Measurements from ENCODE around the gene SLC34A1. TPM values are rescaled to one million over a fixed set of nuclear protein-coding genes. Genes with fewer than 3 reads are reported as not detected.

Gene SLC34A1
- total and polyA plus RNA-seq, 2 donors from 2014 or later, result 0.91 to 211 TPM

DNA sequence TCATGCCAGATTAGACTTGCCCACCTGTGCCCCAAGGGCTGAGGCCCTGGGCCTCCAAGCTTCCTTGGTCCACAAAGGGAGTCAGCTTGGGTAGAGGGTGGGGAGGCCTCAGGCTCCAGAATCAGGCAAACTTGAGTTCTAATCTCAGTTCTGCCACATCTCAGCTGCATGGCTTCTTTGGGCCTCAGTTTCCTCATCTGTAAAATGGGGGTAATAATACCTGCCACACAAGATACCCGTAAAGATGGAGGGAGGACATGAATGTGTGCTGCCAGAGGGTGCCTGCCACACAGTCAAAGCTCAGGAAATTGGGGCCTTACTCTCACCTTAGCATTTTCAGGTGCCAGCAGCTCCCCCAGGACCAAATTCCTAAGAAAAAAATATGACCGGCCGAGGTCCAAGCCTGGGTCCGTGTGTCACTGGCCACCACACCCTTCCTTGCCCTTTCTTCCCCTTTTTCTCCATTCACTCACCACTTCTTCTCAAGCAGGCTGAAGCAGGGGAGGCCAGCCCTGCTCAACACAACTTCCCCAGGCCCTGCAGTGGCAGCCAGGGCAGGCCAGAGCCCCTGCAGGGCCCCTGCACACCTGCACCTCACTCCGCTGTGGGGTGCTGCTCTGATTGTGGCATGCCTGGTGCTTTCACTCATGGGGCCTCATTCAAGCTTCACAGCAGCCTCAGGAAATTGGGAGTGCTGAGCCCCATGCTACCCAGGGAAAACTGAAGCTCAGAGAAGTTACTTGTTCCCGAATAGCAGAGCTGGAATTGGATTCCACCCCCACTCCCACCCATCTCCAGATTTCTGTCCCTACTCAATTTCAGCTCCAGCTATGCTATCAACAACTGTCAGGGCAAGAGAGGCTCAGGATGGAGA, 22.6 kb upstream of the SLC34A1 start:
- Histone ChIP-seq H3K36me3 (ENCODE audit: control insufficient read depth in 2 of 3, insufficient read depth in 3 of 3, low read length in 3 of 3) (no peaks in the 10 kb centered on the region), H3K27ac (ENCODE audit: low read depth in 2 of 2, low read length in 2 of 2) (peak overlapping the region; percentile 67 to 81), H3K9me3 (ENCODE audit: control insufficient read depth in 2 of 3, insufficient read depth in 1 of 3, low read length in 3 of 3) (no peaks in the 10 kb centered on the region), H3K9ac (ENCODE audit: low read length in 3 of 3) (peak overlapping the region in 1 of 3 donors; percentile 34), H3K4me3 (ENCODE audit: low read length in 3 of 3) (no peak overlapping the region), H3K27me3 (ENCODE audit: control insufficient read depth, insufficient read depth, low read length) (no peaks in the 10 kb centered on the region), H3K4me1 (ENCODE audit: control insufficient read depth in 2 of 3, insufficient read depth in 2 of 3, low read depth in 1 of 3, low read length in 3 of 3) (peaks cover 3 to 27% (median 17%) of the 10 kb centered on the region in 3 donors)
- DNase-seq, result peak in 1 of 5 donors; percentile 43
- no peak for FAIRE-seq
- TF ChIP-seq CTCF (IDR thresholded peaks at IDR 0.05; ENCODE audit: borderline replicate concordance, extremely low read depth, insufficient read depth), result no peak
- intact Hi-C loops (cut with DNase I), result no loop called here

DNA sequence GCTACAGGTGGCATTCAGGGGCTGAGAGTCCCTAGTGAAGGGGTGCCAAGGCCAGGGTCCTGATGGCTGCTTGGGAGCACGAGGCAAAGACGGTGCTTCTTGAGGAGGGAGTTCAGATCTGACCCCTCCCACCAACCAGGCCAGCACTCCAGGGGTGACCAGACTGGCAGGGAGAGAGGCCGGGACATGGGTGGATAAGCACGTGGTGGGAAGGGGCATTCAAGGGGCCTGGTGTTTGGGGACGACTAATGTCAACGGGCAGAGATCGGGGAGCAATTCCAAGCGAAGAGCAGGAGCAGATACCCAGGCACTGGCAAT, 22.0 kb upstream of the SLC34A1 start:
- peaks cover 3 to 26% (median 18%) of the 10 kb centered on the region in 3 donors for H3K4me1 ChIP-seq (ENCODE audit: control insufficient read depth in 2 of 3, insufficient read depth in 2 of 3, low read depth in 1 of 3, low read length in 3 of 3)
- FAIRE-seq (no peak), DNase-seq (peak in 1 of 5 donors; percentile 26)
- peak overlapping the region in 1 of 3 donors; percentile 59 for H3K4me3 ChIP-seq (ENCODE audit: low read length in 3 of 3)
- no peaks in the 10 kb centered on the region for H3K9me3 ChIP-seq (ENCODE audit: control insufficient read depth in 2 of 3, insufficient read depth in 1 of 3, low read length in 3 of 3)
- peak overlapping the region in 1 of 3 donors; percentile 34 for H3K9ac ChIP-seq (ENCODE audit: low read length in 3 of 3)
- H3K36me3 ChIP-seq (ENCODE audit: control insufficient read depth in 2 of 3, insufficient read depth in 3 of 3, low read length in 3 of 3), result no peaks in the 10 kb centered on the region
- TF ChIP-seq CTCF (IDR thresholded peaks at IDR 0.05; ENCODE audit: borderline replicate concordance, extremely low read depth, insufficient read depth), result no peak
- intact Hi-C loops (cut with DNase I), result no loop called here
- H3K27ac ChIP-seq (ENCODE audit: low read depth in 2 of 2, low read length in 2 of 2), result peak overlapping the region; percentile 67 to 81
- no peaks in the 10 kb centered on the region for H3K27me3 ChIP-seq (ENCODE audit: control insufficient read depth, insufficient read depth, low read length)

GRCh38 chr5:177362610-177363507, 21.4 kb upstream of the SLC34A1 start:
- FAIRE-seq, result no peak

More at GRCh38 chr5:177362610-177363507, 21.4 kb upstream of the SLC34A1 start:
- H3K9ac ChIP-seq (ENCODE audit: low read length in 3 of 3), result no peak overlapping the region
- H3K36me3 ChIP-seq (ENCODE audit: control insufficient read depth in 2 of 3, insufficient read depth in 3 of 3, low read length in 3 of 3), result no peaks in the 10 kb centered on the region
- H3K4me3 ChIP-seq (ENCODE audit: low read length in 3 of 3), result peak overlapping the region in 1 of 3 donors; percentile 59
- peaks cover 3 to 31% (median 24%) of the 10 kb centered on the region in 3 donors for H3K4me1 ChIP-seq (ENCODE audit: control insufficient read depth in 2 of 3, insufficient read depth in 2 of 3, low read depth in 1 of 3, low read length in 3 of 3)
- no peaks in the 10 kb centered on the region for H3K27me3 ChIP-seq (ENCODE audit: control insufficient read depth, insufficient read depth, low read length)
- peak overlapping the region; percentile 67 to 81 for H3K27ac ChIP-seq (ENCODE audit: low read depth in 2 of 2, low read length in 2 of 2)
- no peaks in the 10 kb centered on the region for H3K9me3 ChIP-seq (ENCODE audit: control insufficient read depth in 2 of 3, insufficient read depth in 1 of 3, low read length in 3 of 3)
- no peak for TF ChIP-seq CTCF (IDR thresholded peaks at IDR 0.05; ENCODE audit: borderline replicate concordance, extremely low read depth, insufficient read depth)
- DNase-seq, result peak; percentile 76 to 93 (median 85)
- intact Hi-C loops (cut with DNase I), result no loop called here

All from kidney (tissue), 14 donors.